Measurements from ENCODE around the gene SHANK1.
A peak's percentile ranks its signal among the peaks of the same experiment; 100 is the strongest.

SHANK1 gene

GRCh38 chr19:50679177-50680125 is 40.2 kb downstream of the SHANK1 start:
- no peak overlapping the region for H3K4me3 ChIP-seq (ENCODE audit: control insufficient read depth, low read depth, low read length)
- TF ChIP-seq CTCF (IDR thresholded peaks at IDR 0.05; ENCODE audit: control insufficient read depth, insufficient read depth, low read depth, low read length, missing control alignments) = no peak
- DNase-seq (ENCODE audit: low read depth) = peak; percentile 11

GRCh38 chr19:50678323-50678722 is 41.3 kb downstream of the SHANK1 start:
- DNase-seq (ENCODE audit: low read depth) = no peak
- no peak for TF ChIP-seq CTCF (IDR thresholded peaks at IDR 0.05; ENCODE audit: control insufficient read depth, insufficient read depth, low read depth, low read length, missing control alignments)
- H3K4me3 ChIP-seq (ENCODE audit: control insufficient read depth, low read depth, low read length) = no peak overlapping the region

- TF ChIP-seq CTCF (IDR thresholded peaks at IDR 0.05; ENCODE audit: control insufficient read depth, insufficient read depth, low read depth, low read length, missing control alignments) = no peak
- no peak for DNase-seq (ENCODE audit: low read depth)
- H3K4me3 ChIP-seq (ENCODE audit: control insufficient read depth, low read depth, low read length) = no peak overlapping the region
These were observed 42.0 kb downstream of the SHANK1 start for GRCh38 chr19:50677636-50678035.

GRCh38 chr19:50676625-50677197 is 42.9 kb downstream of the SHANK1 start:
- DNase-seq (ENCODE audit: low read depth) = no peak
- no peak overlapping the region for H3K4me3 ChIP-seq (ENCODE audit: control insufficient read depth, low read depth, low read length)
- no peak for TF ChIP-seq CTCF (IDR thresholded peaks at IDR 0.05; ENCODE audit: control insufficient read depth, insufficient read depth, low read depth, low read length, missing control alignments)

GRCh38 chr19:50673118-50673517 is 46.5 kb downstream of the SHANK1 start:
- DNase-seq (ENCODE audit: low read depth) = no peak
- no peak for TF ChIP-seq CTCF (IDR thresholded peaks at IDR 0.05; ENCODE audit: control insufficient read depth, insufficient read depth, low read depth, low read length, missing control alignments)
- H3K4me3 ChIP-seq (ENCODE audit: control insufficient read depth, low read depth, low read length) = no peak overlapping the region

- DNase-seq (ENCODE audit: low read depth) = no peak
- no peak overlapping the region for H3K4me3 ChIP-seq (ENCODE audit: control insufficient read depth, low read depth, low read length)
- no peak for TF ChIP-seq CTCF (IDR thresholded peaks at IDR 0.05; ENCODE audit: control insufficient read depth, insufficient read depth, low read depth, low read length, missing control alignments)
These were observed 49.6 kb downstream of the SHANK1 start for GRCh38 chr19:50670102-50670380.

Data from AG09309 (cell line).